Lower leg skin (tissue), 3 donors: ENCODE data around the gene AKT3.

Source experiments
- CTCF ChIP-seq, 3 donors: fragments of 450-650 bp; IDR thresholded peaks; one replicate each; pipeline ENCODE4 v1.5.1; 2016; ENCODE audit warnings: antibody characterized with exemption in 3 of 3, mild to moderate bottlenecking in 3 of 3, moderate library complexity in 2 of 3
- POLR2A ChIP-seq, 2 donors: fragments of 450-650 bp; IDR thresholded peaks; one replicate each; pipeline ENCODE4 v1.6.1; 2016 to 2017; ENCODE audit warnings: antibody characterized with exemption in 2 of 2, mild to moderate bottlenecking in 1 of 2, moderate library complexity in 1 of 2

- TF ChIP-seq CTCF (IDR thresholded peaks at IDR 0.05) (no peak), POLR2A (IDR thresholded peaks at IDR 0.05) (no peak)
Measured at GRCh38 chr1:243550276-243550675, 299.8 kb downstream of the AKT3 start.
